ENCODE measurements around the gene ANO6.

ANO6 gene

DNA sequence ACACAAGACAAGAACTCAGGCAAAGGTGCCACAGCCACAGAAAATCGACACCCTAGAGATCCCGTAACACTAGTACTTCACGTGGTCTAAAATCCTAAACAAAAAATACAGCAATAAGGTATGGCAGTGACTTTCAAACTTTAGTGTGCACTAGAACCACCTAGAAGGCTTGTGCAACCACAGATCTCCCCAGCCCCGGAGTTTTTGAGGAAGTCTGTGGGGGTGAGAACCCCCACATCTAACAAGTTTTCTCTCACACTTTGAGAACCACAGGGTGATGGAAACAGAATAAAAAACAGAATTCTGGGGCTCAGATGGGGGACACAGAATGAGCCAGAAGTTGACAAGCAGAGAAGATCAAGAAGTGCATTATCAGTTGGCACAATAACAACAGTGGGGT lies 254.0 kb downstream of the ANO6 start:
- H3K27ac Mint-ChIP-seq, result no peak overlapping the region
- H3K4me1 Mint-ChIP-seq, result peaks cover 13% of the 10 kb centered on the region
- no peak overlapping the region for H3K4me3 Mint-ChIP-seq
- no peaks in the 10 kb centered on the region for H3K27me3 Mint-ChIP-seq
- no peaks in the 10 kb centered on the region for H3K9me3 Mint-ChIP-seq
- no peaks in the 10 kb centered on the region for H3K36me3 Mint-ChIP-seq

DNA sequence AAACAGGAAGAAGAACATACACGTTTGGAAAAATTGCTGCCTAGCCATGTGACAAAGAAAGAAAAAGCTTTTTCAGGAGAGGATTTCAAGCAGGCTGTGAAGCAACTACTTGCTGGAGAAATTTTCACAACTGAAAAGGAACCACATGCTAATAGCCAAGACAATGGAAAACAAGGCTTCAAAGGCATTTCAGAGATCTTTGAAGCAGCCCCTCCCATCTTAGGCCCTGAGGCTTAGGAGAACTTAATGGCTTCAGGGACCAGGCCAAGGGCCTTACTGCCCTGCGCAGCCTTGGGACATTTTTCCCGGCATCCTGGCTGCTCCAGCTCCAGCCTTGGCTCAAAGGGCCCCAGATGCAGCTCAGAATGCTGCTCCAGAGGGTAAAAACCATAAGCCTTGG lies 257.7 kb downstream of the ANO6 start:
- no peak overlapping the region for H3K27ac Mint-ChIP-seq
- H3K27me3 Mint-ChIP-seq, result no peaks in the 10 kb centered on the region
- peaks cover 4% of the 10 kb centered on the region for H3K9me3 Mint-ChIP-seq
- H3K4me1 Mint-ChIP-seq, result peaks cover 13% of the 10 kb centered on the region
- H3K4me3 Mint-ChIP-seq, result no peak overlapping the region
- peaks cover 3% of the 10 kb centered on the region for H3K36me3 Mint-ChIP-seq

DNA sequence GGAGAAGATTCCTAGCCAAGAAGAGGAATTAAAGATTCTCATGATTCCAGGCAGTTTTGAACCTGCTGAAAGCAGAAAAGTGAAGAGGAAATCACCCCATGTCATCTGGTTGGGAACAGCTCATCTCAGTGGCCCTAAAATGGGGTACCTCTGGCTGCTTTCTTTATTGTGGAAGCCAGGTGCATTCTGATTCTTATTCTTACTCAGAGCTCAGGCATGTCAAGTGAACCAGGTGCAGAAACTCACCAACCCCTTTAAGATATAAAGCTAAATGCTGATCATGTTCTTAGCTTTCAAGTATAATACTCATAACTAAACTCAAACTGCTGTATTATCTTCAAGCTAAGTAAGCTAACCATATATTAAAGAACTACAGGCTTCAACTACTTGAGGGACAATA lies 259.7 kb downstream of the ANO6 start:
- Mint-ChIP-seq H3K27ac (no peak overlapping the region), H3K9me3 (peaks cover 4% of the 10 kb centered on the region), H3K36me3 (peaks cover 5% of the 10 kb centered on the region), H3K27me3 (no peaks in the 10 kb centered on the region), H3K4me1 (no peaks in the 10 kb centered on the region), H3K4me3 (no peak overlapping the region)

DNA sequence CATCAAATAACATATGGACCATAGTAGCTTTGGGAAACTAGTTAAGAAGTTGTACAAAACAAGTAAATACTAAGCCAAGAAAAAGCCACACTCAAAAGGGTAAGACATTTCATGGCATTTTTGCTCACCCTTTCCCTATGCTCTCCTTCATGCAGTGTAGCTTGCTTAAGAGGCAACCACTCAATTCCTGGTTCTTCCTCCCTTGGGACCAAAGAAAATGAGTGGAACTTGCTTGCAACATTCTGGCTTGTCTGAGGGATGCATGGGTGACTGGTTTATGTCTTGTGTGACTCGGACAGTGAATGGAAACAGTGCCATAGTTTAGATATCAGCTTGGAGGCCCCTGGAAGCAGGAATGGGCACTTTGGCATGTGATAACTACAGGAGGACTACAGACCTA lies 261.6 kb downstream of the ANO6 start:
- Mint-ChIP-seq H3K36me3 (peaks cover 5% of the 10 kb centered on the region), H3K27me3 (no peaks in the 10 kb centered on the region), H3K4me3 (no peak overlapping the region), H3K4me1 (no peaks in the 10 kb centered on the region), H3K9me3 (peaks cover 4% of the 10 kb centered on the region), H3K27ac (no peak overlapping the region)

- no peak overlapping the region for H3K27ac Mint-ChIP-seq
- no peaks in the 10 kb centered on the region for H3K27me3 Mint-ChIP-seq
- no peak overlapping the region for H3K4me3 Mint-ChIP-seq
- peaks cover 4% of the 10 kb centered on the region for H3K9me3 Mint-ChIP-seq
- no peaks in the 10 kb centered on the region for H3K4me1 Mint-ChIP-seq
- H3K36me3 Mint-ChIP-seq, result peaks cover 5% of the 10 kb centered on the region
Observed at GRCh38 chr12:45478931-45479330, 263.0 kb downstream of the ANO6 start.

- peaks cover 5% of the 10 kb centered on the region for H3K36me3 Mint-ChIP-seq
Observed at GRCh38 chr12:45481746-45482145, 265.9 kb downstream of the ANO6 start.

DNA sequence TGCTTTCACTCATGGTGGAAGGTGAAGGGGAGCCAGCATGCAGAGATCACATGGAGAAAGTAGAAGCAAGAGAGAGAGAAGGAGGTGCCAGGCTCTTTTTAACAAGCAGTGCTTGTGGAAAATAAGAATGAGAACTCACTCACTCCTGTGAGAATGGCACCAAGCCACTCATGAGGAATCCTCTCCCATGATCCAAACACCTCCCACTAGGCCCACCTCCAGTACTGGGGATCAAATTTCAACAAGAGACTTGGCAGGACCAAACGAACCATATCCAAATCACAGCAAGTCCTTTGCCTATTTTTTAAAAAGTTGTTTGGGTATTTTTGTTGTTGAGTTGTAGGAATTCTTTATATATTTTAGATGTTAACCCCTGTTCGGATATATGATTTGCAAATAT lies 267.7 kb downstream of the ANO6 start:
- no peaks in the 10 kb centered on the region for H3K9me3 Mint-ChIP-seq
- H3K4me1 Mint-ChIP-seq, result no peaks in the 10 kb centered on the region
- no peak overlapping the region for H3K4me3 Mint-ChIP-seq
- H3K27me3 Mint-ChIP-seq, result no peaks in the 10 kb centered on the region
- H3K27ac Mint-ChIP-seq, result no peak overlapping the region
- H3K36me3 Mint-ChIP-seq, result peaks cover 1% of the 10 kb centered on the region

More at GRCh38 chr12:45481746-45482145, 265.9 kb downstream of the ANO6 start:
- Mint-ChIP-seq H3K4me3 (no peak overlapping the region), H3K27ac (no peak overlapping the region), H3K4me1 (no peaks in the 10 kb centered on the region), H3K9me3 (peaks cover 4% of the 10 kb centered on the region), H3K27me3 (no peaks in the 10 kb centered on the region)
